Gastrocnemius medialis (tissue), 4 donors: ENCODE data around the gene GGPS1. TPM values are rescaled to one million over a fixed set of nuclear protein-coding genes. Genes with fewer than 3 reads are reported as not detected.

ENCODE experiments used
- ATAC-seq, 2 donors: fragments of 150-250 bp; one replicate each; pipeline ENCODE4 v1.9.1; 2016
- DNase-seq, 2 donors: peaks; one replicate each; pipeline ENCODE4 v3.0.0-alpha.2; 2019
- H3K27ac ChIP-seq, 4 donors: fragments of 200-600 bp; sonication (generic); 1 replicate in 1 of 4; 2 replicates in 3 of 4; pipeline ENCODE4 v1.5.1; 2016 to 2018; ENCODE audit warnings: mild to moderate bottlenecking in 2 of 4, moderate library complexity in 1 of 4
- H3K27me3 ChIP-seq, 3 donors: fragments of 200-600 bp; sonication (generic) in 2 of 3; 1 replicate in 1 of 3; 2 replicates in 2 of 3; pipeline versions ENCODE4 v1.5.1 to v1.6.0; 2016 to 2019; ENCODE audit warnings: mild to moderate bottlenecking in 1 of 3, moderate library complexity in 1 of 3
- H3K36me3 ChIP-seq, 2 donors: fragments of 200-600 bp; sonication (generic) in 1 of 2; one replicate each; pipeline ENCODE4 v1.5.1; 2017 to 2018
- H3K4me1 ChIP-seq, 2 donors: fragments of 200-600 bp; sonication (generic) in 1 of 2; one replicate each; pipeline ENCODE4 v1.5.1; 2016 to 2017; ENCODE audit warnings: mild to moderate bottlenecking in 2 of 2
- H3K4me3 ChIP-seq, 4 donors: fragments of 200-600 bp; sonication (generic) in 3 of 4; 1 replicate in 1 of 4; 2 replicates in 3 of 4; pipeline ENCODE4 v1.5.1; 2016 to 2019; ENCODE audit warnings: mild to moderate bottlenecking in 2 of 4
- H3K9me3 ChIP-seq, 3 donors: fragments of 200-600 bp; sonication (generic) in 2 of 3; 1 replicate in 1 of 3; 2 replicates in 2 of 3; pipeline ENCODE4 v1.5.1; 2016 to 2019
- CTCF ChIP-seq, 5 experiments: fragments of 450-650 bp in 3 of 5; fragments of 200-600 bp in 2 of 5; sonication (generic) in 2 of 5; IDR thresholded peaks in 4 of 5; conservative IDR thresholded peaks in 1 of 5; 1 replicate in 4 of 5; 2 replicates in 1 of 5; pipeline ENCODE4 v1.5.1; 2016 to 2019; ENCODE audit warnings: antibody characterized with exemption in 5 of 5, mild to moderate bottlenecking in 3 of 5, moderate library complexity in 3 of 5
- POLR2A ChIP-seq, 2 donors: fragments of 450-650 bp; IDR thresholded peaks; one replicate each; pipeline ENCODE4 v1.6.1; 2017; ENCODE audit warnings: antibody characterized with exemption in 2 of 2, mild to moderate bottlenecking in 2 of 2, moderate library complexity in 2 of 2
- in situ Hi-C, 4 donors: fragments of 200-750 bp; cut with MboI; loops; one replicate each; pipeline versions ENCODE4 v1.15.0 to v1.8.0; 2017; ENCODE audit warnings: low sequenced_read_pairs in 4 of 4
- intact Hi-C: fragments of 100-400 bp; cut with DNase I; formaldehyde crosslinking; loops from one replicate; pipeline ENCODE4 v1.15.1; 2023; ENCODE audit warnings: low total_unique reads
- total RNA-seq, 4 donors: library from RNA; depleted of rRNA; stranded (reverse); fragments of >200 nt; gene quantifications; one replicate each; pipeline versions ENCODE4 v1.1.0 to v1.2.3, GENCODE V29; 2016

Gene GGPS1
- total RNA-seq, 4 donors from 2014 or later, result 14.5 to 21.9 (median 17.7) TPM

GRCh38 chr1:235317168-235317567 is 11.2 kb upstream of the GGPS1 start:
- DNase-seq (no peak), ATAC-seq (no peak)
- H3K4me1 ChIP-seq, result peaks cover 18 to 28% of the 10 kb centered on the region in 2 donors
- H3K27ac ChIP-seq, result no peak overlapping the region
- H3K27me3 ChIP-seq, result no peaks in the 10 kb centered on the region
- no peaks in the 10 kb centered on the region for H3K36me3 ChIP-seq
- TF ChIP-seq CTCF (IDR thresholded peaks at IDR 0.05 in 4 of 5, conservative IDR thresholded peaks at IDR 0.05 in 1 of 5) (no peak), POLR2A (IDR thresholded peaks at IDR 0.05) (no peak)
- no peaks in the 10 kb centered on the region for H3K9me3 ChIP-seq
- in situ Hi-C loops (no loop called here), intact Hi-C loops (no loop called here)
- no peak overlapping the region for H3K4me3 ChIP-seq

GRCh38 chr1:235319255-235319654 is 9.1 kb upstream of the GGPS1 start:
- intact Hi-C loops, result no loop called here
- Histone ChIP-seq H3K4me1 (peaks cover 20 to 23% of the 10 kb centered on the region in 2 donors), H3K9me3 (no peaks in the 10 kb centered on the region), H3K4me3 (no peak overlapping the region), H3K27me3 (no peaks in the 10 kb centered on the region), H3K27ac (no peak overlapping the region), H3K36me3 (no peaks in the 10 kb centered on the region)
- TF ChIP-seq POLR2A (IDR thresholded peaks at IDR 0.05) (no peak), CTCF (IDR thresholded peaks at IDR 0.05 in 4 of 5, conservative IDR thresholded peaks at IDR 0.05 in 1 of 5) (no peak)
- DNase-seq (no peak), ATAC-seq (no peak)
- in situ Hi-C loops, result no loop called here

GRCh38 chr1:235320521-235321179 is 7.7 kb upstream of the GGPS1 start:
- DNase-seq (no peak), ATAC-seq (no peak)
- no peaks in the 10 kb centered on the region for H3K9me3 ChIP-seq
- no peaks in the 10 kb centered on the region for H3K36me3 ChIP-seq
- H3K4me1 ChIP-seq, result peaks cover 30 to 36% of the 10 kb centered on the region in 2 donors
- in situ Hi-C loops (loop anchor here in 1 of 4 donors (10.0 kb wide), 1 partner anchor 94 kb away; no protein-coding TSS in a partner anchor), intact Hi-C loops (loop anchor here (10.0 kb wide), 1 partner anchor 196 kb away; the partner anchor contains the start of gene TOMM20)
- no peaks in the 10 kb centered on the region for H3K27me3 ChIP-seq
- H3K27ac ChIP-seq, result no peak overlapping the region
- H3K4me3 ChIP-seq, result no peak overlapping the region
- TF ChIP-seq POLR2A (IDR thresholded peaks at IDR 0.05), result no peak
- no peak for TF ChIP-seq CTCF (IDR thresholded peaks at IDR 0.05 in 4 of 5, conservative IDR thresholded peaks at IDR 0.05 in 1 of 5)

- no peak for TF ChIP-seq POLR2A (IDR thresholded peaks at IDR 0.05)
- TF ChIP-seq CTCF (IDR thresholded peaks at IDR 0.05 in 4 of 5, conservative IDR thresholded peaks at IDR 0.05 in 1 of 5), result no peak
- in situ Hi-C loops, result loop anchor here in 1 of 4 donors (10.0 kb wide), 1 partner anchor 91 kb away; no protein-coding TSS in a partner anchor
- DNase-seq, result no peak
- no peak overlapping the region for H3K4me3 ChIP-seq
- H3K36me3 ChIP-seq, result no peaks in the 10 kb centered on the region
- H3K4me1 ChIP-seq, result peaks cover 38 to 42% of the 10 kb centered on the region in 2 donors
- intact Hi-C loops, result loop anchor here (10.0 kb wide), 1 partner anchor 199 kb away; the partner anchor contains the start of gene TOMM20
- ATAC-seq, result no peak
- H3K27me3 ChIP-seq, result no peaks in the 10 kb centered on the region
- no peaks in the 10 kb centered on the region for H3K9me3 ChIP-seq
- H3K27ac ChIP-seq, result peak overlapping the region in 2 of 4 donors; percentile 6 to 94
Observed at GRCh38 chr1:235324296-235324695, 4.1 kb upstream of the GGPS1 start.
